IPS-NIHi7 (cell line): ENCODE measurements around the gene SAP30L.

ENCODE experiments used
- DNase-seq: peaks from one replicate; pipeline ENCODE4 v3.0.0; 2012; ENCODE audit warnings: mixed read lengths; ENCODE audit errors: extremely low spot score

The SAP30L gene

GRCh38 chr5:154445422-154446194 lies at the start of gene SAP30L:
TSS of gene SAP30L (plus strand) at chr5:154445997. CDS start at chr5:154446605, 608 bp downstream.
- peak; percentile 99 for DNase-seq

GRCh38 chr5:154396128-154396527 lies 49.7 kb upstream of the SAP30L start:
- DNase-seq: no peak

- no peak for DNase-seq
Observed at GRCh38 chr5:154397652-154398406, 48.0 kb upstream of the SAP30L start.

- DNase-seq: no peak
Observed at GRCh38 chr5:154400678-154401077, 45.1 kb upstream of the SAP30L start.

- DNase-seq: no peak
Observed at GRCh38 chr5:154401355-154401754, 44.4 kb upstream of the SAP30L start.

GRCh38 chr5:154401931-154402330 lies 43.9 kb upstream of the SAP30L start:
- no peak for DNase-seq

GRCh38 chr5:154402611-154403010 lies 43.2 kb upstream of the SAP30L start:
- DNase-seq: no peak

GRCh38 chr5:154403234-154403633 lies 42.6 kb upstream of the SAP30L start:
- no peak for DNase-seq

- DNase-seq: no peak
Observed at GRCh38 chr5:154403776-154404387, 41.9 kb upstream of the SAP30L start.

GRCh38 chr5:154405078-154405792 lies 40.6 kb upstream of the SAP30L start:
- peak; percentile 94 for DNase-seq

- no peak for DNase-seq
Observed at GRCh38 chr5:154406231-154406630, 39.6 kb upstream of the SAP30L start.

GRCh38 chr5:154406826-154407225 lies 39.0 kb upstream of the SAP30L start:
- no peak for DNase-seq

GRCh38 chr5:154408811-154409210 lies 37.0 kb upstream of the SAP30L start:
- no peak for DNase-seq

GRCh38 chr5:154409230-154409840 lies 36.5 kb upstream of the SAP30L start:
- no peak for DNase-seq

- no peak for DNase-seq
Observed at GRCh38 chr5:154410008-154410407, 35.8 kb upstream of the SAP30L start.

GRCh38 chr5:154410786-154411185 lies 35.0 kb upstream of the SAP30L start:
- DNase-seq: no peak

GRCh38 chr5:154411338-154411737 lies 34.5 kb upstream of the SAP30L start:
- no peak for DNase-seq

GRCh38 chr5:154412316-154412715 lies 33.5 kb upstream of the SAP30L start:
- no peak for DNase-seq

GRCh38 chr5:154412925-154413324 lies 32.9 kb upstream of the SAP30L start:
- no peak for DNase-seq

- DNase-seq: no peak
Observed at GRCh38 chr5:154415114-154415513, 30.7 kb upstream of the SAP30L start.

GRCh38 chr5:154418344-154418820 lies 27.4 kb upstream of the SAP30L start:
- no peak for DNase-seq
